Neutrophil (primary cell): ENCODE data around the gene YPEL2.

Experiments
- H3K27ac ChIP-seq: fragments of 200-600 bp; sonication (generic); 2 replicates; pipeline ENCODE4 v1.5.1; 2016; ENCODE audit warnings: mild to moderate bottlenecking, moderate library complexity
- H3K27me3 ChIP-seq: fragments of 200-600 bp; sonication (generic); 2 replicates; pipeline ENCODE4 v1.6.0; 2016; ENCODE audit warnings: mild to moderate bottlenecking
- H3K36me3 ChIP-seq: fragments of 200-600 bp; sonication (generic); 2 replicates; pipeline ENCODE4 v1.5.1; 2017
- H3K4me1 ChIP-seq, 2 experiments: fragments of 200-600 bp in 1 of 2; sonication (generic) in 1 of 2; 1 replicate in 1 of 2; 2 replicates in 1 of 2; pipeline versions ENCODE4 v1.5.1 to v1.6.1; 2013 to 2016; ENCODE audit warnings: low read depth in 1 of 2, low read length in 1 of 2, mild to moderate bottlenecking in 1 of 2, moderate library complexity in 1 of 2; ENCODE audit not compliant: control insufficient read depth in 1 of 2, insufficient read depth in 1 of 2
- H3K4me3 ChIP-seq, 2 experiments: fragments of 200-600 bp in 1 of 2; sonication (generic) in 1 of 2; 1 replicate in 1 of 2; 2 replicates in 1 of 2; pipeline ENCODE4 v1.5.1; 2013 to 2016; ENCODE audit warnings: low read depth in 1 of 2, low read length in 1 of 2, mild to moderate bottlenecking in 1 of 2, moderate library complexity in 1 of 2
- H3K9me3 ChIP-seq: fragments of 200-600 bp; sonication (generic); 2 replicates; pipeline ENCODE4 v1.5.1; 2016
- TF ChIP-seq, protein P1 (sequence below): fragments of 200-600 bp; sonication (generic); IDR thresholded peaks from 2 replicates; pipeline ENCODE4 v1.5.1; 2016; ENCODE audit warnings: antibody characterized with exemption

Gene YPEL2

DNA sequence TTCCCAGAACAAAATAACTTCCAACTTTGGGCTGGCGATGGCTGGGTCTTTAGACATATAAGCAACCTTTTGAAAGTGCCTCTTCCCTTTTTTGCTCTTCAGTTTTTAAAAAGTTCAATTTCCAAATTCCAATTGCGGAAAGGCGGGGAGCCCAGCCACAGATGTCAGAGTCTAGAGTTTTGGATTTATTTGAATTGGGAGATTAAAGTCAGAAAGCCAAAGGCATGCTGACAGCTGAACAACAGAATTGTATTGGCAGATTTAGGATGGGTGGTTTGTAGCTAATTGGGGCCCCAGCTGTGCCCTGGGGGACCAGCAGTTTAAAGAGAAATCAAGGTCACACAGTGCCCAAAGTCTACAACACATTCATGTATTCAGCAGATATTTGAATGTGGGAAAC, 10.5 kb downstream of the YPEL2 start:
- no peaks in the 10 kb centered on the region for H3K9me3 ChIP-seq
- peaks cover 0 to 4% of the 10 kb centered on the region in 2 experiments for H3K4me1 ChIP-seq
- no peak overlapping the region for H3K4me3 ChIP-seq
- TF ChIP-seq, protein P1, sequence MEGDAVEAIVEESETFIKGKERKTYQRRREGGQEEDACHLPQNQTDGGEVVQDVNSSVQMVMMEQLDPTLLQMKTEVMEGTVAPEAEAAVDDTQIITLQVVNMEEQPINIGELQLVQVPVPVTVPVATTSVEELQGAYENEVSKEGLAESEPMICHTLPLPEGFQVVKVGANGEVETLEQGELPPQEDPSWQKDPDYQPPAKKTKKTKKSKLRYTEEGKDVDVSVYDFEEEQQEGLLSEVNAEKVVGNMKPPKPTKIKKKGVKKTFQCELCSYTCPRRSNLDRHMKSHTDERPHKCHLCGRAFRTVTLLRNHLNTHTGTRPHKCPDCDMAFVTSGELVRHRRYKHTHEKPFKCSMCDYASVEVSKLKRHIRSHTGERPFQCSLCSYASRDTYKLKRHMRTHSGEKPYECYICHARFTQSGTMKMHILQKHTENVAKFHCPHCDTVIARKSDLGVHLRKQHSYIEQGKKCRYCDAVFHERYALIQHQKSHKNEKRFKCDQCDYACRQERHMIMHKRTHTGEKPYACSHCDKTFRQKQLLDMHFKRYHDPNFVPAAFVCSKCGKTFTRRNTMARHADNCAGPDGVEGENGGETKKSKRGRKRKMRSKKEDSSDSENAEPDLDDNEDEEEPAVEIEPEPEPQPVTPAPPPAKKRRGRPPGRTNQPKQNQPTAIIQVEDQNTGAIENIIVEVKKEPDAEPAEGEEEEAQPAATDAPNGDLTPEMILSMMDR: no peak
- no peaks in the 10 kb centered on the region for H3K27me3 ChIP-seq
- H3K27ac ChIP-seq: no peak overlapping the region
- H3K36me3 ChIP-seq: peaks cover 4% of the 10 kb centered on the region

DNA sequence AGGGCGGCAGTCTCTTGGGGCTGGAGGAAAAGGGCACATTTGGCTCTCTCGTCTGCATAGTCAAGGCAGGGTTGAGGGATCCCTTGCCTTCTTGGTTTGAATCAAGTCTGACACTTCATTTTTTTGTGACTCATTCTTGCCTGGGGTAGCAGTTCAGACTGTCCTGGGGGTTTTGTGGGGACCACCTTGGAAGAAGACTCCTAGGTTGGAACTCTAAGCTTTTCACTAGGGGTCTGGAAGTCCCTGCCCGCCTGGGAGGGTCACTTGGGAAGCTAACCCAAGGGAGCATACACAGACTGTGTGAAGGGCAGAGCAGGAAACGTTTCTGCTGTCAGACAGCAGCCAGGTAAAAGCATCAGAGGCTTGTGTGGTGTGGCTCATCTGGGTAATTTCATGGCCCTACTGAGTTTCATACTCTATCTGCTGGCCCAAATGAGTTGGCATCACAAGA, 11.3 kb downstream of the YPEL2 start:
- H3K4me3 ChIP-seq: no peak overlapping the region
- peaks cover 1 to 6% of the 10 kb centered on the region in 2 experiments for H3K4me1 ChIP-seq
- H3K27me3 ChIP-seq: no peaks in the 10 kb centered on the region
- H3K27ac ChIP-seq: no peak overlapping the region
- no peaks in the 10 kb centered on the region for H3K9me3 ChIP-seq
- H3K36me3 ChIP-seq: peaks cover 4% of the 10 kb centered on the region
- TF ChIP-seq, protein P1: no peak

DNA sequence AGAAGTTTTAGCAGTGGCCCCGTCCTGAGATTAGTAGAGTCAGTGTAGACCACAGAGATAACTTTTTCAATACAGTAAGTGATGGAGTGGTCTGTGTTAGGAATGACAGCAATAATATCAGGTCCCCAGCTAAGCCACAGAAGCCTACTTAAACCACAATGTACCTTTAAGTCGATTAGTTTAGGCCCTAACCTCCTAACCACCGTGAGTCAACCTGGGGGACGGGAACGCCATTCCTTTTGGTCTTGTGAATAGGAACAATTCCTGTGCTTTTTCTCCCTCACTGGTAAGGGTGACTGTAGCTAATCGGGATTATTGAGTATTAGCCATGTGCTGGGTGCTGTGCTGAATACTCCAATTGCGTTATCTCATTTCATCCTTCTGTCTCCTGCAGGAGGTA, 14.0 kb downstream of the YPEL2 start:
- Histone ChIP-seq H3K4me1 (peaks cover 7 to 12% of the 10 kb centered on the region in 2 experiments), H3K9me3 (no peaks in the 10 kb centered on the region), H3K36me3 (peaks cover 4% of the 10 kb centered on the region), H3K27me3 (no peaks in the 10 kb centered on the region), H3K4me3 (no peak overlapping the region), H3K27ac (no peak overlapping the region)
- TF ChIP-seq, protein P1: no peak

DNA sequence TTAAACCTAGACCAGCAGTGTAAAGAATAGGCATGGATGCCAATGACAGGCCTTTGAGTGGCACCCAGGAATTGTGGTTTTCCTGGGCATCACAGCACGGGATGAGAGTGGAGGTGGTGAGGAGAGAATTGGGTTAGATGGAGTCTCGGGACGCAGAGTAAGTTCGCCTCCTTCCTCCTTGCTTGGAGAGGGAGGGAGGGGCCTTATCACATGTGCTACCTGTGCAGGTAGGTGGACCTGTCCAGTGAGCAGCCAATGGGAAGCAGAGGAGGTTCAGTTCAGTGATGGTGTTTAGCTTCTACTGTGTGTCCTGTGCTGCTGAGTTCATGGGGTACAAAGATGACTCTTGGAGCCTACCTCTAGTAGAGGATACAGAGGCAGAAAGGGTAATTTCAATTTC, 14.9 kb downstream of the YPEL2 start:
- Histone ChIP-seq H3K27ac (no peak overlapping the region), H3K4me3 (no peak overlapping the region), H3K4me1 (peaks cover 7 to 12% of the 10 kb centered on the region in 2 experiments), H3K9me3 (no peaks in the 10 kb centered on the region), H3K36me3 (peaks cover 4% of the 10 kb centered on the region), H3K27me3 (no peaks in the 10 kb centered on the region)
- TF ChIP-seq, protein P1: no peak

DNA sequence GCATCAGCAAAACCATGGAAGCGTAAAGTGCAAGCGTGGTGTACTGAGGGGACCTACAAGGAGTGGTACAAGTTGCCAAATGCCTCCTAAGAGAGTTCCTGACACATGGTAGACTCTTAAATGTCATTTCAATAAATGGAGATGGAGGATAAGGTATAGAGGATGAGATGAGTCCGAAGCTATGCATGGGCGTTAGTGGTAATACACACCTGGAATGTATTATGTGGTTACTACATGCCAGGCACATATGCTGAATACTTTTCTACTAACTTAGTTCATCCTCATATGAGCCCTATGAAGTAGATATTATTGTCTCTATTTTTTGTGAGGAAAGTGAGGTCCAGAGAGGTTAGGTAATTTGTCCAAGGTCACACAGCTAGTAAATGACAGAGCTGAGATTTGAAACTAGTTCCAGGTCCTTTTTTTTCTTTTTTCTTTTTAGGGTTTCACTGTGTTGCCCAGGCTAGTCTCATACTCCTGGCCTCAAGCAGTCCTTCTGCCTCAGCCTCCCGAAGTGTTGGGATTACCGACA, 15.5 kb downstream of the YPEL2 start:
- TF ChIP-seq, protein P1: no peak
- peaks cover 4% of the 10 kb centered on the region for H3K36me3 ChIP-seq
- H3K4me1 ChIP-seq: peaks cover 7 to 8% of the 10 kb centered on the region in 2 experiments
- no peaks in the 10 kb centered on the region for H3K27me3 ChIP-seq
- no peaks in the 10 kb centered on the region for H3K9me3 ChIP-seq
- no peak overlapping the region for H3K27ac ChIP-seq
- no peak overlapping the region for H3K4me3 ChIP-seq
